ENCODE results near the gene ACAN. TPM values are rescaled to one million over a fixed set of nuclear protein-coding genes. Genes with fewer than 3 reads are reported as not detected.

ACAN gene
- total and polyA plus RNA-seq, 8 donors: 0.52 to 1.4 (median 0.91) TPM

- peaks cover 14 to 49% of the 10 kb centered on the region in 2 donors for H3K27me3 ChIP-seq
- peaks cover 0 to 12% of the 10 kb centered on the region in 2 donors for H3K9me3 ChIP-seq
- no peak overlapping the region for H3K27ac ChIP-seq
- H3K4me3 ChIP-seq: no peak overlapping the region
- TF ChIP-seq CTCF (IDR thresholded peaks at IDR 0.05): no peak
- H3K4me1 ChIP-seq: no peaks in the 10 kb centered on the region
- no peaks in the 10 kb centered on the region for H3K36me3 ChIP-seq
- no peak for DNase-seq
- intact Hi-C loops (cut with DNase I): no loop called here
- ATAC-seq: no peak
Measured at GRCh38 chr15:88765212-88765611, 38.0 kb upstream of the ACAN start.

- Histone ChIP-seq H3K9me3 (peaks cover 0 to 14% of the 10 kb centered on the region in 2 donors), H3K4me1 (no peaks in the 10 kb centered on the region), H3K4me3 (no peak overlapping the region), H3K36me3 (no peaks in the 10 kb centered on the region), H3K27me3 (peaks cover 22 to 56% of the 10 kb centered on the region in 2 donors), H3K27ac (no peak overlapping the region)
- TF ChIP-seq CTCF (IDR thresholded peaks at IDR 0.05): no peak
- ATAC-seq (no peak), DNase-seq (peak in 2 of 4 donors; percentile 5 to 64)
- intact Hi-C loops (cut with DNase I): no loop called here
Measured at GRCh38 chr15:88769161-88769971, 33.9 kb upstream of the ACAN start.

- ATAC-seq (no peak), DNase-seq (no peak)
- peaks cover 0 to 17% of the 10 kb centered on the region in 2 donors for H3K9me3 ChIP-seq
- intact Hi-C loops (cut with DNase I): no loop called here
- no peaks in the 10 kb centered on the region for H3K36me3 ChIP-seq
- H3K27ac ChIP-seq: no peak overlapping the region
- peaks cover 6 to 10% of the 10 kb centered on the region in 2 donors for H3K27me3 ChIP-seq
- no peaks in the 10 kb centered on the region for H3K4me1 ChIP-seq
- H3K4me3 ChIP-seq: no peak overlapping the region
- no peak for TF ChIP-seq CTCF (IDR thresholded peaks at IDR 0.05)
Measured at GRCh38 chr15:88775776-88776175, 27.5 kb upstream of the ACAN start.

GRCh38 chr15:88776646-88777045 lies 26.6 kb upstream of the ACAN start:
- H3K4me1 ChIP-seq: no peaks in the 10 kb centered on the region
- H3K36me3 ChIP-seq: no peaks in the 10 kb centered on the region
- intact Hi-C loops (cut with DNase I): no loop called here
- ATAC-seq (no peak), DNase-seq (no peak)
- no peak overlapping the region for H3K4me3 ChIP-seq
- H3K27ac ChIP-seq: no peak overlapping the region
- no peak for TF ChIP-seq CTCF (IDR thresholded peaks at IDR 0.05)
- peaks cover 3 to 8% of the 10 kb centered on the region in 2 donors for H3K27me3 ChIP-seq
- H3K9me3 ChIP-seq: peaks cover 0 to 13% of the 10 kb centered on the region in 2 donors

GRCh38 chr15:88779944-88780343 lies 23.3 kb upstream of the ACAN start:
- H3K27me3 ChIP-seq: peaks cover 3 to 7% of the 10 kb centered on the region in 2 donors
- H3K4me3 ChIP-seq: no peak overlapping the region
- H3K27ac ChIP-seq: no peak overlapping the region
- no peak for TF ChIP-seq CTCF (IDR thresholded peaks at IDR 0.05)
- no peaks in the 10 kb centered on the region for H3K4me1 ChIP-seq
- ATAC-seq (no peak), DNase-seq (no peak)
- no peaks in the 10 kb centered on the region for H3K36me3 ChIP-seq
- H3K9me3 ChIP-seq: peaks cover 0 to 13% of the 10 kb centered on the region in 2 donors
- intact Hi-C loops (cut with DNase I): no loop called here

All from left lung (tissue), 10 donors.